Loucy (cell line): ENCODE measurements around the gene SORBS1.

Source experiments
- CTCF ChIP-seq: fragments of 200-600 bp; sonication (generic); conservative IDR thresholded peaks from 2 replicates; pipeline ENCODE4 v1.5.1; 2014; ENCODE audit warnings: mild to moderate bottlenecking, antibody characterized with exemption, low read length
- EZH2phosphoT487 ChIP-seq: fragments of 200-600 bp; IDR thresholded peaks from 2 replicates; pipeline ENCODE4 v1.6.1; 2018; ENCODE audit warnings: antibody characterized with exemption, mild to moderate bottlenecking, moderate library complexity, borderline replicate concordance

GRCh38 chr10:95408148-95408960 is 152.8 kb downstream of the SORBS1 start:
- no peak for TF ChIP-seq CTCF
- no peak for TF ChIP-seq EZH2phosphoT487
